ENCODE data around the gene MC2R.

GRCh38 chr18:13878857-13879256 is 36.5 kb downstream of the MC2R start:
- TF ChIP-seq CTCF (IDR thresholded peaks at IDR 0.05) (no peak), EP300 (IDR thresholded peaks at IDR 0.05) (no peak), POLR2AphosphoS5 (IDR thresholded peaks at IDR 0.05) (no peak)
